Activated CD8-positive, alpha-beta T cell treated with anti-CD3 and anti-CD28 coated beads for 36 hours (primary cell): Measurements from ENCODE around the gene SYT13. TPM values are rescaled to one million over a fixed set of nuclear protein-coding genes. Genes with fewer than 3 reads are reported as not detected.

Source experiments
- ATAC-seq: fragments of 200-7000 bp; cut with Tn5 transposase; one replicate; pipeline ENCODE4 v1.10.0; 2021; ENCODE audit warnings: mild to moderate bottlenecking, moderate library complexity
- CTCF ChIA-PET: fragments of 350-600 bp; sonication (Branson Sonifier 250); formaldehyde crosslinking; loops from one replicate; lab custom pipeline; 2021; ENCODE audit warnings: antibody characterized with exemption; lab: Charles Lee
- POLR2A ChIA-PET: fragments of 350-600 bp; sonication (Branson Sonifier 250); formaldehyde crosslinking; loops from one replicate; lab custom pipeline; 2021; ENCODE audit warnings: antibody characterized with exemption; lab: Charles Lee
- DNase-seq: peaks from one replicate; pipeline ENCODE4 v3.0.0-alpha.2; 2020
- H3K27ac Mint-ChIP-seq: one replicate; pipeline ENCODE4 v1.8.0; 2021; ENCODE audit warnings: mild to moderate bottlenecking, mixed read lengths
- H3K27me3 Mint-ChIP-seq: one replicate; pipeline ENCODE4 v1.8.0; 2021; ENCODE audit warnings: mixed read lengths
- H3K36me3 Mint-ChIP-seq: one replicate; pipeline ENCODE4 v1.8.0; 2021; ENCODE audit warnings: low read depth, mixed read lengths
- H3K4me1 Mint-ChIP-seq: one replicate; pipeline ENCODE4 v1.8.0; 2021; ENCODE audit warnings: low read depth, mixed read lengths
- H3K4me3 Mint-ChIP-seq: one replicate; pipeline ENCODE4 v1.8.0; 2021; ENCODE audit warnings: mild to moderate bottlenecking, moderate library complexity, mixed read lengths
- H3K9me3 Mint-ChIP-seq: one replicate; pipeline ENCODE4 v1.8.0; 2021; ENCODE audit warnings: mixed read lengths
- intact Hi-C: fragments of 100-400 bp; cut with micrococcal nuclease; formaldehyde crosslinking; loops from one replicate; pipeline ENCODE4 v1.10.0; 2022
- total RNA-seq, 2 experiments: library from RNA; stranded (reverse); gene quantifications; one replicate each; pipeline ENCODE4 v1.2.3, GENCODE V29; 2021
- TF ChIP-seq, protein P1 (sequence below): fragments of 200-600 bp; IDR thresholded peaks from one replicate; pipeline ENCODE4 v1.8.0; 2022; ENCODE audit warnings: antibody characterized with exemption, mild to moderate bottlenecking

The SYT13 gene
- total RNA-seq, 2 experiments from 2014 or later, result not detected

DNA sequence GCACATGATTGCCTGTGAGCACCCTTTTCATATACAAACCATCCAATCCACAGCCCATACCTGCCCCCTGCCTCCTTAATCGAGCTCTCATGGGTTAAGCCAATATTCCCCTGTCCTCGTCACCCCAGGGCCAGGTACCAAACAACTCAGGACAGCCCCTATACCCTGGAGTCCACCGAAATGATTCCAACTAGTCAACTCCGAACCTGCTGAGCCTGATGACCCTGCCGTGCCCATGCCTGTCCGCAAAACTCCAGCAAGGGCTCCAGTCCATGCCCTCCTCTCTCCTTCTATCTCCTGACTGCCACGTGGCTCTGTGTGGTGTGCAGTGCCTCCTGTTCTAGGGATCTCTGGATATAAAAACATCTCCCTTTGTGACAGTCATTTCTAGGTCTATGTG, 35.5 kb upstream of the SYT13 start:
- ATAC-seq (no peak), DNase-seq (no peak)
- Mint-ChIP-seq H3K36me3 (no peaks in the 10 kb centered on the region), H3K4me3 (no peak overlapping the region), H3K27me3 (peaks cover 11% of the 10 kb centered on the region), H3K9me3 (no peaks in the 10 kb centered on the region), H3K4me1 (no peaks in the 10 kb centered on the region), H3K27ac (no peak overlapping the region)
- CTCF ChIA-PET, result interaction anchor here (1.1 kb wide), 1 partner anchor 18 kb away, joined by 3 read pairs; no protein-coding TSS in a partner anchor
- TF ChIP-seq, protein P1, sequence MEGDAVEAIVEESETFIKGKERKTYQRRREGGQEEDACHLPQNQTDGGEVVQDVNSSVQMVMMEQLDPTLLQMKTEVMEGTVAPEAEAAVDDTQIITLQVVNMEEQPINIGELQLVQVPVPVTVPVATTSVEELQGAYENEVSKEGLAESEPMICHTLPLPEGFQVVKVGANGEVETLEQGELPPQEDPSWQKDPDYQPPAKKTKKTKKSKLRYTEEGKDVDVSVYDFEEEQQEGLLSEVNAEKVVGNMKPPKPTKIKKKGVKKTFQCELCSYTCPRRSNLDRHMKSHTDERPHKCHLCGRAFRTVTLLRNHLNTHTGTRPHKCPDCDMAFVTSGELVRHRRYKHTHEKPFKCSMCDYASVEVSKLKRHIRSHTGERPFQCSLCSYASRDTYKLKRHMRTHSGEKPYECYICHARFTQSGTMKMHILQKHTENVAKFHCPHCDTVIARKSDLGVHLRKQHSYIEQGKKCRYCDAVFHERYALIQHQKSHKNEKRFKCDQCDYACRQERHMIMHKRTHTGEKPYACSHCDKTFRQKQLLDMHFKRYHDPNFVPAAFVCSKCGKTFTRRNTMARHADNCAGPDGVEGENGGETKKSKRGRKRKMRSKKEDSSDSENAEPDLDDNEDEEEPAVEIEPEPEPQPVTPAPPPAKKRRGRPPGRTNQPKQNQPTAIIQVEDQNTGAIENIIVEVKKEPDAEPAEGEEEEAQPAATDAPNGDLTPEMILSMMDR, result no peak
- POLR2A ChIA-PET, result no interaction called here
- intact Hi-C loops, result no loop called here

DNA sequence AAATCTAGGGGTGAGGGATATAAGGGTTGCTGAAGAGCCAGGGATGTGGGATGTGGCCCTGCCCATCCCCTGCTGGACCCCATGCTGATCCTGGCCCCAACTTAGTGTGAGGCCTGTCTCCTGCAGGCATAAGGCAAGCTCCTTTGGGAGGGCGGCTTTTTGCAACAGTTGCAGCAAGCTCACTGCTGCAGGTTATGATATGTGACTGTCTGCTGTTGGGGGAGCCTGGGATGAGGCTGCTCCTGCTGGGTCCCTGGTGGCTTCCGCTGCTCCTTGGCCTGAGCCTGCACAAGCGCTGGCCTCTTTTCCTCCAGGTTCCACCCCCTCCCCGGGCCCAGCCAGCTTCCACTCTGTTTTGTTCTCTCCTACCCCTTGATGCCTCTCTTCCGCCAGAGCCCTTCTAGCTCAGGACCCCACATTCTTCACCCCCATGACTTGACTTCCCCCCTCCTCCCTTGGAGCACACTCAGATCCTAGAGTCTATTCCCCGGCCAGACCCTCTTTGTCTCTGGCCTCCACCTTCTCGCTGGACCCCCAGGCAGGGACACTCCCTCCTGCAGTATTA, 35.0 kb upstream of the SYT13 start:
- no peaks in the 10 kb centered on the region for H3K9me3 Mint-ChIP-seq
- CTCF ChIA-PET, result interaction anchor here (1.3 to 1.8 kb wide), 2 partner anchors 10 to 16 kb away, joined by 3 to 5 read pairs; no protein-coding TSS in a partner anchor
- ATAC-seq (no peak), DNase-seq (no peak)
- no peaks in the 10 kb centered on the region for H3K4me1 Mint-ChIP-seq
- TF ChIP-seq, protein P1, result no peak
- H3K27ac Mint-ChIP-seq, result no peak overlapping the region
- intact Hi-C loops, result no loop called here
- H3K4me3 Mint-ChIP-seq, result no peak overlapping the region
- H3K27me3 Mint-ChIP-seq, result peaks cover 13% of the 10 kb centered on the region
- POLR2A ChIA-PET, result no interaction called here
- H3K36me3 Mint-ChIP-seq, result no peaks in the 10 kb centered on the region

DNA sequence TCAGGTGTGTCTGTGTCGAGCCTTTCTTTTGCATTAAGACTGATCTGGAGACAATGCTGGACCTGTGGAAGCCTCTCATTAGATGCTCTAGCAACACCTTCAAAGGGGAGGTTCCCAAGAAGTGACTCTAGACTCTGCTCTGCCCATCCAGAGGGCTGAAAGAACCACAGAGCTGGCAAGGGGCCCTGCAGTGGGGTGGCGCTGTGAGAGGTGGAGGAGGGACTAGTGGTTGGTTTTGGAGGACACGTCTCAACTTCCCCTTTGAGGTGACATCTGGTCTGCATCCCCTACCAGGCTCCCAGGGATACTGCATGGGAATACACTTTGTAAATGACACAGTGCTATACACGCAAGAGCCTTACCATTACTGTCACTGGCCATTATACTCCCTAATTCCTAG, 34.2 kb upstream of the SYT13 start:
- intact Hi-C loops, result no loop called here
- DNase-seq (no peak), ATAC-seq (no peak)
- no peaks in the 10 kb centered on the region for H3K4me1 Mint-ChIP-seq
- ChIA-PET POLR2A (no interaction called here), CTCF (interaction anchor here (0.6 to 1.8 kb wide), 6 partner anchors 9 to 210 kb away, joined by 3 to 5 read pairs (median 3); no protein-coding TSS in a partner anchor)
- TF ChIP-seq, protein P1, result no peak
- H3K27me3 Mint-ChIP-seq, result peaks cover 10% of the 10 kb centered on the region
- no peak overlapping the region for H3K27ac Mint-ChIP-seq
- no peaks in the 10 kb centered on the region for H3K9me3 Mint-ChIP-seq
- H3K36me3 Mint-ChIP-seq, result no peaks in the 10 kb centered on the region
- H3K4me3 Mint-ChIP-seq, result no peak overlapping the region

DNA sequence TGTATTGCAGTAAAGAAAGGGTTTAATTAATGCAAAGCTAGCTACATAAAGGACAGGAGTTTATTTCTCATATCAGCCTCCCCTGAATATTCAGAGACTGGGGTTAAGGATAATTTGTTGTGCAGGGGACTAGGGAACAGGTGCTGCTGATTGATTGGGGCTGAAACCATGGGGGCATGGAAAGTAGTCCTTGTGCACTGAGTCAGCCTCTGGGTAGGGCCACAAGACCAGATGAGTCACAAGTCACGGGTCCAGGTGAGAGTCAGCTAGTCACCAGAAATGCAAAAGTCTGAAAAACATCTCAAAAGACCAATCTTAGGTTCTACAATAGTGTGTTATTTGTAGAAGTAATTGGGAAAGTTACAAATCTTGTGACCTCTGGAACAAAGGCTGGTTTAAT, 32.9 kb upstream of the SYT13 start:
- TF ChIP-seq, protein P1, result no peak
- peak; percentile 61 for ATAC-seq
- intact Hi-C loops, result no loop called here
- DNase-seq, result peak; percentile 25
- H3K27me3 Mint-ChIP-seq, result peaks cover 10% of the 10 kb centered on the region
- H3K9me3 Mint-ChIP-seq, result no peaks in the 10 kb centered on the region
- H3K36me3 Mint-ChIP-seq, result no peaks in the 10 kb centered on the region
- ChIA-PET POLR2A (no interaction called here), CTCF (interaction anchor here (0.5 to 1.8 kb wide), 2 partner anchors 12 to 383 kb away, joined by 3 to 5 read pairs; no protein-coding TSS in a partner anchor)
- no peak overlapping the region for H3K4me3 Mint-ChIP-seq
- H3K4me1 Mint-ChIP-seq, result no peaks in the 10 kb centered on the region
- no peak overlapping the region for H3K27ac Mint-ChIP-seq

DNA sequence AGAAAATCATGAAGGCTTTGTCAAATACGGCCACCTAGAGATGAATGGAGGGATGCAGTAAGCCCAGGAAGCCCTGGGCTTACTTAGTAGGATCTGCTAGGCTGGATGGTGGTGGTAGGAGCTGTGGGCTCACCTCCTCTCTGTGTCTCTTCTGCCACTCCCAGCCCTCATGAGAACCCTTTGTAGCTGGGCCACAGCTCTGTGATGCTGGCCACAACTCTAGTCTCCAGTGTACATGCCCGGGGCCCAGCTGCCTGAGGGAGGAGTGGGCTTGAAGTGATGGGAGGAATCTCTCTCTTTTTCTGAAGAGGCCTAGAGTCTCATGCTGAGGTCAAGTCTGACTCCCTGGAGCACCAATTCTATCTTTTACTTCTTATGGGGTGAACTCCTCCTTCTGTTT, 32.4 kb upstream of the SYT13 start:
- ChIA-PET POLR2A (no interaction called here), CTCF (no interaction called here)
- H3K27ac Mint-ChIP-seq, result no peak overlapping the region
- intact Hi-C loops, result no loop called here
- H3K36me3 Mint-ChIP-seq, result no peaks in the 10 kb centered on the region
- H3K4me3 Mint-ChIP-seq, result no peak overlapping the region
- TF ChIP-seq, protein P1, result no peak
- no peaks in the 10 kb centered on the region for H3K9me3 Mint-ChIP-seq
- peaks cover 10% of the 10 kb centered on the region for H3K27me3 Mint-ChIP-seq
- ATAC-seq (no peak), DNase-seq (no peak)
- H3K4me1 Mint-ChIP-seq, result no peaks in the 10 kb centered on the region
